Uterus (tissue), 4 donors: ENCODE data around the gene MSH6. TPM values are rescaled to one million over a fixed set of nuclear protein-coding genes. Genes with fewer than 3 reads are reported as not detected.

ENCODE experiments used
- DNase-seq, 2 donors: peaks; one replicate each; pipeline ENCODE4 v3.0.0-alpha.2; 2019 to 2020
- H3K27ac ChIP-seq, 2 donors: fragments of 200-600 bp; sonication (generic); 1 replicate in 1 of 2; 2 replicates in 1 of 2; pipeline ENCODE4 v1.5.1; 2016 to 2018
- H3K27me3 ChIP-seq, 2 donors: fragments of 200-600 bp; sonication (generic); one replicate each; pipeline ENCODE4 v1.5.1; 2018 to 2019; ENCODE audit warnings: control low read depth in 1 of 2
- H3K36me3 ChIP-seq, 2 donors: fragments of 200-600 bp; sonication (generic); one replicate each; pipeline ENCODE4 v1.5.1; 2019; ENCODE audit warnings: control low read depth in 1 of 2
- H3K4me1 ChIP-seq, 2 donors: fragments of 200-600 bp; sonication (generic); one replicate each; pipeline ENCODE4 v1.5.1; 2018 to 2019; ENCODE audit warnings: control low read depth in 1 of 2
- H3K4me3 ChIP-seq, 2 donors: fragments of 200-600 bp; sonication (generic); 1 replicate in 1 of 2; 2 replicates in 1 of 2; pipeline ENCODE4 v1.5.1; 2018 to 2019; ENCODE audit warnings: mild to moderate bottlenecking in 1 of 2
- H3K9me3 ChIP-seq, 2 donors: fragments of 200-600 bp; sonication (generic); one replicate each; pipeline ENCODE4 v1.5.1; 2019; ENCODE audit warnings: control low read depth in 1 of 2
- POLR2A ChIP-seq, 2 donors: fragments of 450-650 bp; IDR thresholded peaks; one replicate each; pipeline ENCODE4 v1.6.1; 2016; ENCODE audit warnings: antibody characterized with exemption in 2 of 2, mild to moderate bottlenecking in 1 of 2, moderate library complexity in 1 of 2
- intact Hi-C: fragments of 100-400 bp; cut with DNase I; formaldehyde crosslinking; loops from one replicate; pipeline ENCODE4 v1.15.1; 2023; ENCODE audit warnings: low total_unique reads
- total RNA-seq, 4 donors: library from RNA; depleted of rRNA in 3 of 4; stranded (reverse); fragments of >200 nt in 3 of 4; gene quantifications; one replicate each; pipeline versions ENCODE4 v1.1.0 to v1.2.4, GENCODE V29; 2014 to 2023
- TF ChIP-seq, protein P1 (sequence below), 4 experiments: fragments of 200-600 bp in 2 of 4; fragments of 450-650 bp in 2 of 4; sonication (generic) in 2 of 4; IDR thresholded peaks; one replicate each; pipeline ENCODE4 v1.5.1; 2016 to 2019; ENCODE audit warnings: antibody characterized with exemption in 4 of 4, mild to moderate bottlenecking in 2 of 4, moderate library complexity in 1 of 4
- donor health status: DM: yes; HTN: yes; CAD: no.

Gene MSH6
- total RNA-seq, 4 donors from 2014 or later = 32.9 to 115 (median 57.7) TPM

DNA sequence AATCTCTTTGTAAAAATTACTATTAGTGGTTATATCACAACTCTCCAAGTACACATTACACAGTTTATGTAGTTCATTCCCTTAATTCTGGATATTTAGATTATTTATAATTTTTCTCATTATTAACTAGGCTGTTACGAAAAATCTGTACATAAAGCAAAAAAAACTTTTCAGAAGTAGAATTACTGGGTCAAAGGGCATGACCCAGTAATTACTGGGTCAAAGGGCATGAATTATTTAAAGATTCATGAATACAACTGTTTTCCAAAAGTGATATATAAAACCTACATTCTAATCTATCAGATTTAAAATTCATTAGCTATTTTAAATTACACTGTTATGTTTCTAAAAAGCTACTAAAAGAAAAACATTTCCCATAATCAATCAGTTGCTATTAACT lies 55.3 kb downstream of the MSH6 start:
- no peak for DNase-seq
- intact Hi-C loops = no loop called here
- no peaks in the 10 kb centered on the region for H3K36me3 ChIP-seq
- H3K9me3 ChIP-seq = no peaks in the 10 kb centered on the region
- no peaks in the 10 kb centered on the region for H3K27me3 ChIP-seq
- H3K27ac ChIP-seq = no peak overlapping the region
- TF ChIP-seq, protein P1, sequence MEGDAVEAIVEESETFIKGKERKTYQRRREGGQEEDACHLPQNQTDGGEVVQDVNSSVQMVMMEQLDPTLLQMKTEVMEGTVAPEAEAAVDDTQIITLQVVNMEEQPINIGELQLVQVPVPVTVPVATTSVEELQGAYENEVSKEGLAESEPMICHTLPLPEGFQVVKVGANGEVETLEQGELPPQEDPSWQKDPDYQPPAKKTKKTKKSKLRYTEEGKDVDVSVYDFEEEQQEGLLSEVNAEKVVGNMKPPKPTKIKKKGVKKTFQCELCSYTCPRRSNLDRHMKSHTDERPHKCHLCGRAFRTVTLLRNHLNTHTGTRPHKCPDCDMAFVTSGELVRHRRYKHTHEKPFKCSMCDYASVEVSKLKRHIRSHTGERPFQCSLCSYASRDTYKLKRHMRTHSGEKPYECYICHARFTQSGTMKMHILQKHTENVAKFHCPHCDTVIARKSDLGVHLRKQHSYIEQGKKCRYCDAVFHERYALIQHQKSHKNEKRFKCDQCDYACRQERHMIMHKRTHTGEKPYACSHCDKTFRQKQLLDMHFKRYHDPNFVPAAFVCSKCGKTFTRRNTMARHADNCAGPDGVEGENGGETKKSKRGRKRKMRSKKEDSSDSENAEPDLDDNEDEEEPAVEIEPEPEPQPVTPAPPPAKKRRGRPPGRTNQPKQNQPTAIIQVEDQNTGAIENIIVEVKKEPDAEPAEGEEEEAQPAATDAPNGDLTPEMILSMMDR (IDR thresholded peaks at IDR 0.05) = no peak
- TF ChIP-seq POLR2A (IDR thresholded peaks at IDR 0.05) = no peak
- no peak overlapping the region for H3K4me3 ChIP-seq
- H3K4me1 ChIP-seq = no peaks in the 10 kb centered on the region

DNA sequence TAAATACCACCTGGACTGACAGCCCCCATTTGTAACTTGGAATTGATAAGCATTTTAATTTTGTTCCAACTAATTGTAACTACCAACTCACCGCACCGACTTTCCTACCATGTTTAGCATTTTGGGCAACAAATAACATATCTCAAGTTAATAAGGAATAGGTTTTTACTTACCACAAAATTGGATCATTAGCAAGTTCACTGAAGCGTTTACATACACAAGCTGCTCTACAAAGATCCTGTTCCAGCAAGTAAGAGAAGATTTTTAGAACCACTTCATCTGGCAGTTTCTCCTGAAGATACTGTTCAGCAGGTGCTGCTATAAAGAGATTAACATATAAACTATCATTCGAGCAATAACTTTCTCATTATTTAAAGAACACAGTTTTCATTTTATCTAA lies 55.7 kb downstream of the MSH6 start:
- TF ChIP-seq POLR2A (IDR thresholded peaks at IDR 0.05) = no peak
- TF ChIP-seq, protein P1 (IDR thresholded peaks at IDR 0.05) = no peak
- H3K27ac ChIP-seq = no peak overlapping the region
- no peaks in the 10 kb centered on the region for H3K4me1 ChIP-seq
- DNase-seq = no peak
- H3K36me3 ChIP-seq = no peaks in the 10 kb centered on the region
- no peak overlapping the region for H3K4me3 ChIP-seq
- no peaks in the 10 kb centered on the region for H3K9me3 ChIP-seq
- H3K27me3 ChIP-seq = no peaks in the 10 kb centered on the region
- intact Hi-C loops = no loop called here

DNA sequence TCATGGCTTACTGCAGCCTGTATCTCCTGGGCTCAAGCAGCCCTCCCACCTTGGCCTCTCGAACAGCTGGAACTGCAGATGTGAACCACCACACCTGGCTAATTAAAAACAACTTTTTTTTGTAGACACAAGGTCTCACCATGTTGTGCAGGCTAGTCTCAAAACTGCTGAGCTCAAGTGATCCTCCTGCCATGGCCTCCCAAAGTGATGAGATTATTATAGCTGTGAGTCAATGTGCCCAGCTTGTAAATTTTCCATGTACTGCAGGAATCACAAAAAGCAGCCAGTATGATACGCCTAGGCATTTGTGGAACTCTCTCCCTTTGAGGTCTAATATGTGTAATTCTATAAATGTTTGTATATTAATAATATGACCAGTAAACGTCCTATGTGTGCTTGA lies 59.9 kb downstream of the MSH6 start:
- Histone ChIP-seq H3K4me3 (no peak overlapping the region), H3K9me3 (no peaks in the 10 kb centered on the region), H3K36me3 (no peaks in the 10 kb centered on the region), H3K4me1 (no peaks in the 10 kb centered on the region), H3K27me3 (no peaks in the 10 kb centered on the region), H3K27ac (no peak overlapping the region)
- DNase-seq = no peak
- intact Hi-C loops = no loop called here
- TF ChIP-seq POLR2A (IDR thresholded peaks at IDR 0.05) = no peak
- TF ChIP-seq, protein P1 (IDR thresholded peaks at IDR 0.05) = no peak

DNA sequence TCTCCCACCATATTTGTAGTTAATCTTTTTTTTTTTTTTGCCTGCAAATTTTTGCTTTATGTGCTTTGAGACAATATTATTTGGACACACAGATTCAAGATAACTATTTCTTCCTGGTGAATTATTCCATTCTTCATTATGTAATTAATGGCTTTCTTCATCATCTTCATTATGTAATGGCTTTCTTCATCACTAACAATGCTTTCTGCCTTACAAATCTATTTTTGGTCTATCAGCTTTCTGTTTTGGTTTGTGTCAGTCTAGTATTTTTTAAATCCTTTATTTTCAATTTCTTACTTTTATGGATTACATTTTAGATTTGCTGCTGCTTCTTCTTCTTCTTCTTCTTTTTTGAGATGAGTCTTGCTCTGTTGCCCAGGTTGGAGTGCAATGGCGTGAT lies 60.5 kb downstream of the MSH6 start:
- no peak for DNase-seq
- Histone ChIP-seq H3K9me3 (no peaks in the 10 kb centered on the region), H3K36me3 (no peaks in the 10 kb centered on the region), H3K4me1 (no peaks in the 10 kb centered on the region), H3K27me3 (no peaks in the 10 kb centered on the region), H3K4me3 (no peak overlapping the region), H3K27ac (no peak overlapping the region)
- intact Hi-C loops = no loop called here
- no peak for TF ChIP-seq POLR2A (IDR thresholded peaks at IDR 0.05)
- TF ChIP-seq, protein P1 (IDR thresholded peaks at IDR 0.05) = no peak

DNA sequence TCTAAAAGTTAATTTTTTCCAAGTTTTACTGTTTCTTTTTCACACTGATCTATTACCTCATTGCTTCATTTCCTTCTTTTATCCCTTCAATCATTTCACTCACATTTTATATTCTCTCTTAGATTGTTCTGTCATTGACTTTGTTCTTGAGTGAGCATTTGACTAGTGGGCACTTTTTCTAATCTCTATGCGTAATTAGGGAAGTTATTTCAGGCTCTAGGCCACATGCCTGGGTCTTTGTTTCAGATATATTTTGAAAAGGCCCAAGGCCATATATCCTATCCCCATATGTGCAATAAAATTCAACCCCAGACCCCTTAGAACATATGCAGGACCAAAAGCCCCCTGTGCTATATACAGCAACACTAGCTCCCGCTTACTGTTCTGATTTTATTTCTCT lies 61.2 kb downstream of the MSH6 start:
- H3K9me3 ChIP-seq = no peaks in the 10 kb centered on the region
- H3K36me3 ChIP-seq = no peaks in the 10 kb centered on the region
- no peak overlapping the region for H3K27ac ChIP-seq
- DNase-seq = no peak
- intact Hi-C loops = no loop called here
- TF ChIP-seq, protein P1 (IDR thresholded peaks at IDR 0.05) = no peak
- TF ChIP-seq POLR2A (IDR thresholded peaks at IDR 0.05) = no peak
- no peak overlapping the region for H3K4me3 ChIP-seq
- no peaks in the 10 kb centered on the region for H3K27me3 ChIP-seq
- H3K4me1 ChIP-seq = no peaks in the 10 kb centered on the region
